ENCODE data around the gene CSPG4. TPM values are rescaled to one million over a fixed set of nuclear protein-coding genes. Genes with fewer than 3 reads are reported as not detected.

Gene CSPG4
- polyA plus RNA-seq, 1 donor (not counting 4 experiments of a cell fraction or from before 2014, with no cell fraction given): 0.67 TPM

GRCh38 chr15:75625542-75626347, 86.9 kb downstream of the CSPG4 start, which contains the start of gene SNUPN:
Gene SNUPN, minus strand, starts transcription at chr15:75625725. Its CDS starts 4,674 bp downstream, at chr15:75621051.
- peak within 1 kb of the TSS; percentile 88 for H2AFZ ChIP-seq (ENCODE audit: control insufficient read depth, low read length)

More at GRCh38 chr15:75625542-75626347, 86.9 kb downstream of the CSPG4 start, which contains the start of gene SNUPN:
- H4K20me1 ChIP-seq (ENCODE audit: control insufficient read depth, extremely low read depth, insufficient read depth, low read length): no peaks in the 10 kb centered on the region
- no peaks in the 10 kb centered on the region for H3K9me1 ChIP-seq (ENCODE audit: control insufficient read depth, extremely low read depth, insufficient read depth, low read length)
- dilution Hi-C loops (cut with MboI; ENCODE audit: extremely low pct_ligation_motif_present, low sequenced_read_pairs): no loop called here
- TF ChIP-seq CTCF (optimal IDR thresholded peaks at IDR 0.05 in 1 of 3, IDR thresholded peaks at IDR 0.05 in 1 of 3, conservative IDR thresholded peaks at IDR 0.05 in 1 of 3; ENCODE audit: extremely low read depth in 1 of 3, insufficient read depth in 2 of 3, low read length in 3 of 3) (no peak), EZH2 (IDR thresholded peaks at IDR 0.05; ENCODE audit: low read length) (no peak)
- peak within 1 kb of the TSS; percentile 71 to 94 (median 73) for H3K4me3 ChIP-seq (ENCODE audit: control insufficient read depth in 2 of 3, extremely low read depth in 1 of 3, insufficient read depth in 2 of 3, low read depth in 1 of 3, low read length in 3 of 3)
- H3K27ac ChIP-seq (ENCODE audit: control insufficient read depth, insufficient read depth, low read length): peak within 1 kb of the TSS; percentile 87
- H3K4me1 ChIP-seq (ENCODE audit: control insufficient read depth, extremely low read depth, insufficient read depth, low read length): peaks cover 26% of the 10 kb centered on the region
- FAIRE-seq (no peak), DNase-seq (ENCODE audit: low read depth, low spot score) (no peak)
- no peaks in the 10 kb centered on the region for H3K36me3 ChIP-seq (ENCODE audit: control insufficient read depth in 2 of 2, extremely low read depth in 1 of 2, insufficient read depth in 2 of 2, low read length in 2 of 2)
- H3K27me3 ChIP-seq (ENCODE audit: control insufficient read depth, extremely low read depth, insufficient read depth, low read length): no peaks in the 10 kb centered on the region
- H3K9me3 ChIP-seq (ENCODE audit: control insufficient read depth, low read depth, low read length): no peaks in the 10 kb centered on the region
- H3K9ac ChIP-seq (ENCODE audit: control insufficient read depth, extremely low read depth, insufficient read depth, low read length): peak within 1 kb of the TSS; percentile 86
- no peaks in the 10 kb centered on the region for H3K79me2 ChIP-seq (ENCODE audit: control insufficient read depth, insufficient read depth, low read length)
- peak within 1 kb of the TSS; percentile 92 for H3K4me2 ChIP-seq (ENCODE audit: control insufficient read depth, extremely low read depth, insufficient read depth, low read depth, low read length)

Other genes starting within 250 kb of the CSPG4 start
- gene PTPN9, start 133.5 kb downstream of the CSPG4 start, polyA plus RNA-seq: 32.8 to 45.9 TPM (median 34.7 TPM) in 3 replicates
- 20.7 to 24.9 TPM (median 23.6 TPM) in 3 replicates for gene SNUPN, start 87.1 kb downstream of the CSPG4 start, polyA plus RNA-seq
- 58.1 to 90.0 TPM (median 70.4 TPM) in 3 replicates for gene IMP3, start 72.6 kb downstream of the CSPG4 start, polyA plus RNA-seq
- 21.7 to 32.5 TPM (median 27.0 TPM) in 3 replicates for gene SNX33, start 64.9 kb downstream of the CSPG4 start, polyA plus RNA-seq
- gene UBE2Q2, start 130.6 kb upstream of the CSPG4 start, polyA plus RNA-seq: 22.7 to 33.9 TPM (median 25.0 TPM) in 3 replicates
- gene FBXO22, start 191.0 kb upstream of the CSPG4 start, polyA plus RNA-seq: 31.4 to 68.5 TPM (median 56.4 TPM) in 3 replicates